Stimulated activated CD4-positive, alpha-beta T cell treated with anti-CD3 and anti-CD28 coated beads, Interleukin-1b, Interleukin-23, amount 100 ng/mL, for 24 hours (primary cell): ENCODE measurements around the gene NEO1.

Source experiments
- DNase-seq, 4 experiments: peaks; one replicate each; pipeline ENCODE4 v3.0.0-alpha.2; 2020; ENCODE audit warnings: low read depth in 4 of 4, low spot score in 1 of 4

The NEO1 gene

GRCh38 chr15:73051807-73052652, at the start of gene NEO1:
Gene NEO1, plus strand, starts transcription at chr15:73052463. Its CDS starts 213 bp downstream, at chr15:73052676.
- DNase-seq = peak; percentile 32 to 70 (median 58)

GRCh38 chr15:73004462-73004861, 47.8 kb upstream of the NEO1 start:
- DNase-seq = no peak

- no peak for DNase-seq
Measured at GRCh38 chr15:73005032-73005431, 47.2 kb upstream of the NEO1 start.

GRCh38 chr15:73005446-73005845, 46.8 kb upstream of the NEO1 start:
- DNase-seq = no peak

- DNase-seq = no peak
Measured at GRCh38 chr15:73006523-73006922, 45.7 kb upstream of the NEO1 start.

- no peak for DNase-seq
Measured at GRCh38 chr15:73009066-73010056, 42.9 kb upstream of the NEO1 start.

- DNase-seq = no peak
Measured at GRCh38 chr15:73010154-73011152, 41.8 kb upstream of the NEO1 start.

- no peak for DNase-seq
Measured at GRCh38 chr15:73014904-73015303, 37.4 kb upstream of the NEO1 start.

GRCh38 chr15:73015493-73015892, 36.8 kb upstream of the NEO1 start:
- DNase-seq = no peak

GRCh38 chr15:73017987-73018386, 34.3 kb upstream of the NEO1 start:
- no peak for DNase-seq

- no peak for DNase-seq
Measured at GRCh38 chr15:73019154-73019553, 33.1 kb upstream of the NEO1 start.

GRCh38 chr15:73019601-73020146, 32.6 kb upstream of the NEO1 start:
- DNase-seq = no peak

GRCh38 chr15:73021139-73021621, 31.1 kb upstream of the NEO1 start:
- no peak for DNase-seq

GRCh38 chr15:73022161-73022560, 30.1 kb upstream of the NEO1 start:
- no peak for DNase-seq

- no peak for DNase-seq
Measured at GRCh38 chr15:73023071-73023470, 29.2 kb upstream of the NEO1 start.

GRCh38 chr15:73024168-73024567, 28.1 kb upstream of the NEO1 start:
- DNase-seq = no peak

- DNase-seq = no peak
Measured at GRCh38 chr15:73026511-73027054, 25.7 kb upstream of the NEO1 start.

GRCh38 chr15:73028031-73028430, 24.2 kb upstream of the NEO1 start:
- DNase-seq = no peak

GRCh38 chr15:73028831-73029451, 23.3 kb upstream of the NEO1 start:
- DNase-seq = no peak
